Liver (tissue), 2 donors: ENCODE data around the gene CDC6.
A peak's percentile ranks its signal among the peaks of the same experiment; 100 is the strongest.

Experiments
- EGR1 ChIP-seq, 2 donors: IDR thresholded peaks; 2 replicates each; pipeline ENCODE4 v1.6.1; 2016 to 2018; ENCODE audit warnings: antibody characterized with exemption in 2 of 2, low read depth in 2 of 2
- JUND ChIP-seq, 2 donors: IDR thresholded peaks; 2 replicates each; pipeline ENCODE4 v1.6.1; 2016; ENCODE audit warnings: antibody characterized with exemption in 2 of 2
- NR2F2 ChIP-seq: IDR thresholded peaks from 2 replicates; pipeline ENCODE4 v1.6.1; 2016; ENCODE audit warnings: antibody characterized with exemption
- RAD21 ChIP-seq, 2 donors: IDR thresholded peaks; 2 replicates each; pipeline ENCODE4 v1.6.1; 2016; ENCODE audit warnings: antibody characterized with exemption in 2 of 2, mild to moderate bottlenecking in 2 of 2
- SP1 ChIP-seq: IDR thresholded peaks from 2 replicates; pipeline ENCODE4 v1.6.1; 2018; ENCODE audit warnings: antibody characterized with exemption, mild to moderate bottlenecking
- TAF1 ChIP-seq: conservative IDR thresholded peaks from 2 replicates; pipeline ENCODE4 v1.6.1; 2016; ENCODE audit warnings: antibody characterized with exemption, mild to moderate bottlenecking
- TF ChIP-seq, protein P1 (sequence below): IDR thresholded peaks from 2 replicates; pipeline ENCODE4 v1.6.1; 2016; ENCODE audit warnings: antibody characterized with exemption, mild to moderate bottlenecking
- TF ChIP-seq, protein P2 (sequence below): IDR thresholded peaks from 2 replicates; pipeline ENCODE4 v1.6.1; 2016; ENCODE audit warnings: antibody characterized with exemption
- donor health status: healthy.

DNA sequence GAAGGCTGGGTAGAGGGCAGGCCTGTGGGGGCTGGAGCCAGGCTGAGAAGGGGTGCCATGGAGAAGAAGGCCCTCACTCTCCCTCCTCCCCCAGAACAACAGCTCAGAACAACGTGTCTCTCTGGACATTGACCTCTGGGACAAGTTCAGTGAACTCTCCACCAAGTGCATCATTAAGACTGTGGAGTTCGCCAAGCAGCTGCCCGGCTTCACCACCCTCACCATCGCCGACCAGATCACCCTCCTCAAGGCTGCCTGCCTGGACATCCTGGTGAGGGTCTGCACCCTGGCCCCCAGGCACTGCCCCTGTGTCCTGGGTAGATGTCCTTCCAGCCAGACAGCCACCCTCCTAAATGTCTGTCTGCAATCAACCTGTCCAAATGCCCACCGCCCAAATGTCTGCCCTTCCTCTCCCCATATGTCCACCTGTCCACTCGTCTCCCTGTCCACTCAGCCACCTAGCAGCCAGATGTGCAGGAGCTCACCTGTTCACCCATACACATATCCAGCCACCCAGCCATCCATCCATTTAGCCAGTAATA, 64.6 kb downstream of the CDC6 start:
- TF ChIP-seq JUND (IDR thresholded peaks at IDR 0.05) (peak in 1 of 2 donors; percentile 34), TAF1 (no peak), EGR1 (IDR thresholded peaks at IDR 0.05; ENCODE audit: low read depth in 2 of 2) (no peak), SP1 (peak; percentile 73), RAD21 (IDR thresholded peaks at IDR 0.05) (no peak), NR2F2 (peak; percentile 79)
- TF ChIP-seq, protein P1, sequence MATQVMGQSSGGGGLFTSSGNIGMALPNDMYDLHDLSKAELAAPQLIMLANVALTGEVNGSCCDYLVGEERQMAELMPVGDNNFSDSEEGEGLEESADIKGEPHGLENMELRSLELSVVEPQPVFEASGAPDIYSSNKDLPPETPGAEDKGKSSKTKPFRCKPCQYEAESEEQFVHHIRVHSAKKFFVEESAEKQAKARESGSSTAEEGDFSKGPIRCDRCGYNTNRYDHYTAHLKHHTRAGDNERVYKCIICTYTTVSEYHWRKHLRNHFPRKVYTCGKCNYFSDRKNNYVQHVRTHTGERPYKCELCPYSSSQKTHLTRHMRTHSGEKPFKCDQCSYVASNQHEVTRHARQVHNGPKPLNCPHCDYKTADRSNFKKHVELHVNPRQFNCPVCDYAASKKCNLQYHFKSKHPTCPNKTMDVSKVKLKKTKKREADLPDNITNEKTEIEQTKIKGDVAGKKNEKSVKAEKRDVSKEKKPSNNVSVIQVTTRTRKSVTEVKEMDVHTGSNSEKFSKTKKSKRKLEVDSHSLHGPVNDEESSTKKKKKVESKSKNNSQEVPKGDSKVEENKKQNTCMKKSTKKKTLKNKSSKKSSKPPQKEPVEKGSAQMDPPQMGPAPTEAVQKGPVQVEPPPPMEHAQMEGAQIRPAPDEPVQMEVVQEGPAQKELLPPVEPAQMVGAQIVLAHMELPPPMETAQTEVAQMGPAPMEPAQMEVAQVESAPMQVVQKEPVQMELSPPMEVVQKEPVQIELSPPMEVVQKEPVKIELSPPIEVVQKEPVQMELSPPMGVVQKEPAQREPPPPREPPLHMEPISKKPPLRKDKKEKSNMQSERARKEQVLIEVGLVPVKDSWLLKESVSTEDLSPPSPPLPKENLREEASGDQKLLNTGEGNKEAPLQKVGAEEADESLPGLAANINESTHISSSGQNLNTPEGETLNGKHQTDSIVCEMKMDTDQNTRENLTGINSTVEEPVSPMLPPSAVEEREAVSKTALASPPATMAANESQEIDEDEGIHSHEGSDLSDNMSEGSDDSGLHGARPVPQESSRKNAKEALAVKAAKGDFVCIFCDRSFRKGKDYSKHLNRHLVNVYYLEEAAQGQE: no peak
- TF ChIP-seq, protein P2, sequence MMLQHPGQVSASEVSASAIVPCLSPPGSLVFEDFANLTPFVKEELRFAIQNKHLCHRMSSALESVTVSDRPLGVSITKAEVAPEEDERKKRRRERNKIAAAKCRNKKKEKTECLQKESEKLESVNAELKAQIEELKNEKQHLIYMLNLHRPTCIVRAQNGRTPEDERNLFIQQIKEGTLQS: no peak
